SK-N-SH (cell line): ENCODE measurements around the gene BSPRY. TPM values are rescaled to one million over a fixed set of nuclear protein-coding genes. Genes with fewer than 3 reads are reported as not detected.
"Not testable (repeated sequence)": the region's sequence is repeated elsewhere in the genome, so short reads cannot be mapped to it uniquely, and the experiment has no call there.

ENCODE experiments used
- CTCF ChIA-PET: fragments of 300-600, 350-600 bp; formaldehyde crosslinking; extraction: SDS; loops from one replicate; lab custom pipeline; 2021; lab: Yijun Ruan, JAX
- POLR2A ChIA-PET: fragments of 350-600 bp; sonication (Branson Sonifier 250); formaldehyde crosslinking; extraction: SDS; loops from one replicate; lab custom pipeline; 2020; ENCODE audit warnings: antibody characterized with exemption, inconsistent platforms; lab: Yijun Ruan, JAX
- DNase-seq: peaks from one replicate; pipeline ENCODE4 v3.0.0; 2012
- H2AFZ ChIP-seq: fragments of 200-600 bp; sonication (generic); 2 replicates; pipeline ENCODE4 v1.8.1; 2016; ENCODE audit warnings: antibody characterized with exemption, mild to moderate bottlenecking, low read depth
- H3F3A ChIP-seq: fragments of 200-600 bp; sonication (generic); replicated peaks from 2 replicates; pipeline ENCODE3; 2016; ENCODE audit warnings: antibody characterized with exemption, mild to moderate bottlenecking; ENCODE audit not compliant: insufficient read depth
- H3K27ac ChIP-seq, 2 experiments: fragments of 200-500 bp in 1 of 2; fragments of 200-600 bp in 1 of 2; sonication (Bioruptor generic) in 1 of 2; sonication (generic), shearing (Covaris generic) in 1 of 2; 2 replicates each; pipeline versions ENCODE4 v1.5.1 to v1.6.1; 2014 to 2016; ENCODE audit warnings: low read depth in 2 of 2, inconsistent platforms in 1 of 2, low read length in 1 of 2, mild to moderate bottlenecking in 1 of 2, mixed read lengths in 1 of 2
- H3K27me3 ChIP-seq: fragments of 200-600 bp; sonication (generic), shearing (Covaris generic); 2 replicates; pipeline ENCODE4 v1.6.1; 2016; ENCODE audit warnings: mixed run types; ENCODE audit not compliant: insufficient read depth
- H3K36me3 ChIP-seq, 2 experiments: fragments of 200-500 bp in 1 of 2; fragments of 200-600 bp in 1 of 2; sonication (Bioruptor generic) in 1 of 2; sonication (generic) in 1 of 2; replicated peaks in 1 of 2; 2 replicates each; pipeline versions ENCODE3 to v1.5.1; 2014 to 2016; ENCODE audit warnings: low read length in 1 of 2, mild to moderate bottlenecking in 1 of 2; ENCODE audit not compliant: insufficient read depth in 2 of 2, control insufficient read depth in 1 of 2
- H3K4me1 ChIP-seq, 2 experiments: fragments of 200-500 bp in 1 of 2; fragments of 200-600 bp in 1 of 2; sonication (Bioruptor generic) in 1 of 2; sonication (generic), shearing (Covaris generic) in 1 of 2; 2 replicates each; pipeline versions ENCODE4 v1.5.1 to v1.6.1; 2014 to 2016; ENCODE audit warnings: low read depth in 1 of 2, low read length in 1 of 2, mixed run types in 1 of 2; ENCODE audit not compliant: insufficient read depth in 2 of 2, control insufficient read depth in 1 of 2
- H3K4me2 ChIP-seq: fragments of 200-600 bp; sonication (generic), shearing (Covaris generic); 2 replicates; pipeline ENCODE4 v1.6.1; 2017; ENCODE audit warnings: mixed run types
- H3K4me3 ChIP-seq, 2 experiments: fragments of 200-500 bp in 1 of 2; fragments of 200-600 bp in 1 of 2; sonication (Bioruptor generic) in 1 of 2; sonication (generic), shearing (Covaris generic) in 1 of 2; 2 replicates each; pipeline versions ENCODE4 v1.5.1 to v1.8.1; 2014 to 2016; ENCODE audit warnings: low read depth in 2 of 2, inconsistent platforms in 1 of 2, low read length in 1 of 2, mild to moderate bottlenecking in 1 of 2, mixed read lengths in 1 of 2, moderate library complexity in 1 of 2
- H3K79me2 ChIP-seq: fragments of 200-600 bp; sonication (generic); 2 replicates; pipeline ENCODE4 v1.8.1; 2017; ENCODE audit warnings: mild to moderate bottlenecking; ENCODE audit not compliant: insufficient read depth
- H3K9ac ChIP-seq: fragments of 200-600 bp; sonication (generic); 2 replicates; pipeline ENCODE4 v1.6.1; 2017; ENCODE audit warnings: mixed run types
- H3K9me2 ChIP-seq: fragments of 200-600 bp; sonication (generic); 2 replicates; pipeline ENCODE4 v1.6.1; 2017; ENCODE audit warnings: mixed run types
- H3K9me3 ChIP-seq: fragments of 200-600 bp; sonication (generic); 2 replicates; pipeline ENCODE4 v1.6.1; 2017; ENCODE audit warnings: mixed run types, mild to moderate bottlenecking, moderate library complexity
- H4K20me1 ChIP-seq: fragments of 200-600 bp; sonication (generic); 2 replicates; pipeline ENCODE4 v1.6.1; 2017; ENCODE audit warnings: mild to moderate bottlenecking, mixed run types; ENCODE audit not compliant: insufficient read depth
- ELF1 ChIP-seq: IDR thresholded peaks from 2 replicates; pipeline ENCODE4 v1.4.0; 2012
- EP300 ChIP-seq, 2 experiments: IDR thresholded peaks; 2 replicates each; pipeline versions ENCODE4 v1.4.0 to v1.6.1; 2012; ENCODE audit warnings: borderline replicate concordance in 1 of 2, low read depth in 1 of 2, low read length in 1 of 2
- IRF3 ChIP-seq: fragments of 150-350 bp; IDR thresholded peaks from 2 replicates; pipeline ENCODE4 v1.6.1; 2016; ENCODE audit warnings: mild to moderate bottlenecking, low read depth, low read length
- JUND ChIP-seq: IDR thresholded peaks from 2 replicates; pipeline ENCODE4 v1.4.0; 2012
- MAX ChIP-seq: IDR thresholded peaks from 2 replicates; pipeline ENCODE4 v1.4.0; 2012; ENCODE audit warnings: low read depth
- MEF2A ChIP-seq: IDR thresholded peaks from 2 replicates; pipeline ENCODE4 v1.4.0; 2012; ENCODE audit warnings: low read depth, borderline replicate concordance
- NFIC ChIP-seq: IDR thresholded peaks from 2 replicates; pipeline ENCODE4 v1.4.0; 2012; ENCODE audit warnings: borderline replicate concordance
- NRF1 ChIP-seq: IDR thresholded peaks from 2 replicates; pipeline ENCODE4 v1.6.1; 2012; ENCODE audit warnings: low read depth, mild to moderate bottlenecking, low read length
- PBX3 ChIP-seq: IDR thresholded peaks from 2 replicates; pipeline ENCODE4; 2012
- RCOR1 ChIP-seq: fragments of 150-350 bp; IDR thresholded peaks from 2 replicates; pipeline ENCODE4 v1.6.1; 2017; ENCODE audit warnings: antibody characterized with exemption, low read length
- RFX5 ChIP-seq: IDR thresholded peaks from 2 replicates; pipeline ENCODE4 v1.6.1; 2012; ENCODE audit warnings: mild to moderate bottlenecking, improper control_type of control experiment, low read length
- TCF12 ChIP-seq: IDR thresholded peaks from 2 replicates; pipeline ENCODE4 v1.4.0; 2012
- USF1 ChIP-seq: IDR thresholded peaks from 2 replicates; pipeline ENCODE4 v1.4.0; 2012; ENCODE audit warnings: low read depth, borderline replicate concordance
- YY1 ChIP-seq: IDR thresholded peaks from 2 replicates; pipeline ENCODE4 v1.4.0; 2012; ENCODE audit warnings: low read depth, mild to moderate bottlenecking
- WGBS: methylation state at CpG from one replicate; pipeline ENCODE4 v1.1.6; 2017; ENCODE audit warnings: low lambda C conversion rate; 5-methylcytosine and 5-hydroxymethylcytosine counted together
- polyA plus RNA-seq, 3 experiments: library from polyadenylated mRNA; depleted of rRNA; stranded (reverse); fragments of >200 nt; gene quantifications; 2 replicates each; pipeline ENCODE4 v1.2.3, GENCODE V29; 2012
- TF ChIP-seq, protein P1 (sequence below): IDR thresholded peaks from 2 replicates; pipeline ENCODE4 v1.6.1; 2012; ENCODE audit warnings: mild to moderate bottlenecking, low read depth, low read length, moderate library complexity

The BSPRY gene
- polyA plus RNA-seq, 1 of the 3 experiments (the other 2 are of a cell fraction): not detected

- H3K36me3 ChIP-seq: no peaks in the 10 kb centered on the region
- no peak overlapping the region for H3K9ac ChIP-seq
- H3K4me2 ChIP-seq: no peak overlapping the region
- no peaks in the 10 kb centered on the region for H3K79me2 ChIP-seq
- no peaks in the 10 kb centered on the region for H3K27me3 ChIP-seq
- ChIA-PET POLR2A (no interaction called here), CTCF (no interaction called here)
- TF ChIP-seq NRF1 (no peak), EP300 (IDR thresholded peaks at IDR 0.05; ENCODE audit: borderline replicate concordance in 1 of 2, low read depth in 1 of 2, low read length in 1 of 2) (no peak), IRF3 (no peak), PBX3 (no peak)
- H3F3A ChIP-seq: peaks cover 10% of the 10 kb centered on the region
- DNase-seq: no peak
- peaks cover 0 to 8% of the 10 kb centered on the region in 2 experiments; a peak in 2 of 4 replicates for H3K4me1 ChIP-seq
- 67% methylated on average over 1 of the region's 1 CpG for WGBS
- H2AFZ ChIP-seq: no peak overlapping the region
- no peaks in the 10 kb centered on the region for H4K20me1 ChIP-seq
- H3K9me3 ChIP-seq: no peaks in the 10 kb centered on the region
- H3K4me3 ChIP-seq: no peak overlapping the region
- H3K27ac ChIP-seq: no peak overlapping the region
- no peaks in the 10 kb centered on the region for H3K9me2 ChIP-seq
Measured at GRCh38 chr9:113364951-113365350, 15.6 kb downstream of the BSPRY start.

- H4K20me1 ChIP-seq, H3K36me3 ChIP-seq, H3K4me2 ChIP-seq, H2AFZ ChIP-seq, H3K79me2 ChIP-seq, H3K9me3 ChIP-seq, H3K4me1 ChIP-seq, H3K9me2 ChIP-seq, H3K27me3 ChIP-seq, H3F3A ChIP-seq, H3K4me3 ChIP-seq, H3K9ac ChIP-seq, POLR2A ChIA-PET, H3K27ac ChIP-seq, CTCF ChIA-PET, DNase-seq: not testable (repeated sequence)
- WGBS: 88% methylated on average over 3 of the region's 3 CpGs
Measured at GRCh38 chr9:113365652-113366051, 16.3 kb downstream of the BSPRY start.

GRCh38 chr9:113368348-113368981 lies 19.1 kb downstream of the BSPRY start:
- TF ChIP-seq MEF2A (no peak), MAX (no peak), TCF12 (no peak), EP300 (IDR thresholded peaks at IDR 0.05; ENCODE audit: borderline replicate concordance in 1 of 2, low read depth in 1 of 2, low read length in 1 of 2) (no peak), RFX5 (no peak), USF1 (no peak), RCOR1 (no peak), YY1 (no peak), JUND (no peak), ELF1 (no peak), NFIC (no peak)
- TF ChIP-seq, protein P1, sequence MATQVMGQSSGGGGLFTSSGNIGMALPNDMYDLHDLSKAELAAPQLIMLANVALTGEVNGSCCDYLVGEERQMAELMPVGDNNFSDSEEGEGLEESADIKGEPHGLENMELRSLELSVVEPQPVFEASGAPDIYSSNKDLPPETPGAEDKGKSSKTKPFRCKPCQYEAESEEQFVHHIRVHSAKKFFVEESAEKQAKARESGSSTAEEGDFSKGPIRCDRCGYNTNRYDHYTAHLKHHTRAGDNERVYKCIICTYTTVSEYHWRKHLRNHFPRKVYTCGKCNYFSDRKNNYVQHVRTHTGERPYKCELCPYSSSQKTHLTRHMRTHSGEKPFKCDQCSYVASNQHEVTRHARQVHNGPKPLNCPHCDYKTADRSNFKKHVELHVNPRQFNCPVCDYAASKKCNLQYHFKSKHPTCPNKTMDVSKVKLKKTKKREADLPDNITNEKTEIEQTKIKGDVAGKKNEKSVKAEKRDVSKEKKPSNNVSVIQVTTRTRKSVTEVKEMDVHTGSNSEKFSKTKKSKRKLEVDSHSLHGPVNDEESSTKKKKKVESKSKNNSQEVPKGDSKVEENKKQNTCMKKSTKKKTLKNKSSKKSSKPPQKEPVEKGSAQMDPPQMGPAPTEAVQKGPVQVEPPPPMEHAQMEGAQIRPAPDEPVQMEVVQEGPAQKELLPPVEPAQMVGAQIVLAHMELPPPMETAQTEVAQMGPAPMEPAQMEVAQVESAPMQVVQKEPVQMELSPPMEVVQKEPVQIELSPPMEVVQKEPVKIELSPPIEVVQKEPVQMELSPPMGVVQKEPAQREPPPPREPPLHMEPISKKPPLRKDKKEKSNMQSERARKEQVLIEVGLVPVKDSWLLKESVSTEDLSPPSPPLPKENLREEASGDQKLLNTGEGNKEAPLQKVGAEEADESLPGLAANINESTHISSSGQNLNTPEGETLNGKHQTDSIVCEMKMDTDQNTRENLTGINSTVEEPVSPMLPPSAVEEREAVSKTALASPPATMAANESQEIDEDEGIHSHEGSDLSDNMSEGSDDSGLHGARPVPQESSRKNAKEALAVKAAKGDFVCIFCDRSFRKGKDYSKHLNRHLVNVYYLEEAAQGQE: no peak
- TF ChIP-seq, all 33 proteins: peak for 0

More at GRCh38 chr9:113368348-113368981, 19.1 kb downstream of the BSPRY start:
- Histone ChIP-seq H3K9ac (no peak overlapping the region), H2AFZ (no peak overlapping the region), H3K27me3 (no peaks in the 10 kb centered on the region), H3K36me3 (peaks cover 0 to 7% of the 10 kb centered on the region in 2 experiments), H4K20me1 (no peaks in the 10 kb centered on the region), H3K9me3 (no peaks in the 10 kb centered on the region), H3K79me2 (no peaks in the 10 kb centered on the region), H3K9me2 (no peaks in the 10 kb centered on the region), H3K4me2 (no peak overlapping the region), H3K4me1 (no peaks in the 10 kb centered on the region; a peak in 1 of 4 replicates), H3F3A (no peaks in the 10 kb centered on the region), H3K4me3 (no peak overlapping the region), H3K27ac (no peak overlapping the region)
- WGBS: 77% methylated on average over 5 of the region's 5 CpGs
- no peak for DNase-seq
- ChIA-PET CTCF (interaction anchor here (1.7 kb wide), 1 partner anchor 93 kb away, joined by 4 read pairs; the partner anchor contains the start of genes CDC26 and PRPF4), POLR2A (no interaction called here)
